ENCODE measurements around the gene PIF1. TPM values are rescaled to one million over a fixed set of nuclear protein-coding genes. Genes with fewer than 3 reads are reported as not detected.

PIF1 gene
- total RNA-seq, 2 experiments from 2014 or later, result 56.8 to 66.1 TPM

DNA sequence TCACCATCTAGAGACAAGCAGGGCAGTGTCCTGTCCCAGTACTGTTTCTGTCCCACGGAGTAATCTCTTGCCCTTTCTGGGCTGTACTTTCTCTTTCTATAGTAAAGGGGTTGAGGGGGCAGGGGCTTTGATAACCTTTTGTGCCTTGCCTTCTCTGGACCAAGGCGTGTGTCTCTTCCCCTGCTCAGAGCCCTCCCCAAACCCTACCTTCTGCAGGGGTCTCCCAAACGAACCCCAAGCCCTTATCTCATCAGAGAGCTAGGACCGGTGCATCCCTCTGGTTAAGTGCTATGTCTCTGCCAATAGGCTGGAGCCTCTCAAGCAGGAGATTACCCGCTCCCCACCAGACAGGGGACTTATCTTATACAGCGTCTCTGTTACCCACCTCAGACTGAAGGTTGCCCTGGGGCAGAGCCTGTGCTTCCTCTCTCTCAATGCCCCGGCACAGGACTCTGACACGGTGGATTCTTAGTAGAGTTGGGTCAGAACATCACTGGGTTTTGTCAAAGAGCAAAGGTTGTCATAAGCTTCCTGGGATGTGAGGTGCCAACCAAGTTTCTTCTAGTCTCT is 19.2 kb upstream of the PIF1 start:
- Mint-ChIP-seq H3K36me3 (ENCODE audit: low read depth) (peaks cover 21% of the 10 kb centered on the region), H3K27ac (peak overlapping the region; percentile 84), H3K9me3 (no peaks in the 10 kb centered on the region), H3K4me1 (peaks cover 65% of the 10 kb centered on the region), H3K27me3 (no peaks in the 10 kb centered on the region), H3K4me3 (peak overlapping the region; percentile 94)
- ChIA-PET POLR2A (no interaction called here), CTCF (interaction anchor here (0.9 to 2.2 kb wide), 7 partner anchors 9 to 99 kb away, joined by 3 to 9 read pairs (median 3); no protein-coding TSS in a partner anchor)
- DNase-seq, result peak; percentile 23

DNA sequence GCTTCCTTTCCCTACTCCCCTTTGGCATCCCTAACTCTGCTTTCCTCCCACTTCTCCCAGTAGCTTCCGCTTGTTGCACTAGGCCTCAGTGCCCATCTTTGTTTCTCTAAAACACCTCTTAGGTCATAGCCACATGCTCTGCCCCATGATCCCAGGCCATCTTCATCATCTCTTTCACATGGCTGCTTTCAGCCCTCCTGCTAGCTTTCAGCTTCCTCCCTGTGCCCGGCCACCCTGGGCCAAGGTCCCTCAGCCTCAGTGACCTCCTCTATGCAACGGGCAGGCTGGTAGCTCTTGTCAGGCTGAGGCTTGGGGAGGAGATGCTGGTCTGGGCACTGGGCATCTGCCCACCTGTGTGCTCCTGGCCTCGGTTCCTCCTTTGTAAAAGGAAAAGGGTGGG is 18.5 kb upstream of the PIF1 start:
- Mint-ChIP-seq H3K4me1 (peaks cover 70% of the 10 kb centered on the region), H3K4me3 (peak overlapping the region; percentile 94), H3K27me3 (no peaks in the 10 kb centered on the region), H3K9me3 (no peaks in the 10 kb centered on the region), H3K36me3 (ENCODE audit: low read depth) (peaks cover 17% of the 10 kb centered on the region), H3K27ac (peak overlapping the region; percentile 84)
- DNase-seq, result no peak
- CTCF ChIA-PET, result interaction anchor here (0.9 to 2.2 kb wide), 6 partner anchors 8 to 100 kb away, joined by 3 to 9 read pairs (median 4); no protein-coding TSS in a partner anchor
- POLR2A ChIA-PET, result interaction anchor here (0.6 kb wide), 1 partner anchor 51 kb away, joined by 7 read pairs; no protein-coding TSS in a partner anchor

- H3K4me3 Mint-ChIP-seq, result peak overlapping the region; percentile 94
- H3K27ac Mint-ChIP-seq, result peak overlapping the region; percentile 86
- ChIA-PET CTCF (interaction anchor here (0.9 to 2.2 kb wide), 3 partner anchors 7 to 51 kb away, joined by 4 to 9 read pairs (median 9); no protein-coding TSS in a partner anchor), POLR2A (no interaction called here)
- peaks cover 5% of the 10 kb centered on the region for H3K9me3 Mint-ChIP-seq
- H3K36me3 Mint-ChIP-seq (ENCODE audit: low read depth), result peaks cover 14% of the 10 kb centered on the region
- no peaks in the 10 kb centered on the region for H3K27me3 Mint-ChIP-seq
- DNase-seq, result no peak
- H3K4me1 Mint-ChIP-seq, result peaks cover 76% of the 10 kb centered on the region
These were observed 17.6 kb upstream of the PIF1 start for GRCh38 chr15:64842986-64843561.

- Mint-ChIP-seq H3K36me3 (ENCODE audit: low read depth) (peaks cover 12% of the 10 kb centered on the region), H3K9me3 (peaks cover 6% of the 10 kb centered on the region), H3K27ac (peak overlapping the region; percentile 86), H3K4me1 (peaks cover 79% of the 10 kb centered on the region), H3K27me3 (no peaks in the 10 kb centered on the region), H3K4me3 (peak overlapping the region; percentile 94)
- no peak for DNase-seq
- POLR2A ChIA-PET, result no interaction called here
- CTCF ChIA-PET, result no interaction called here
These were observed 16.9 kb upstream of the PIF1 start for GRCh38 chr15:64842096-64842939.

DNA sequence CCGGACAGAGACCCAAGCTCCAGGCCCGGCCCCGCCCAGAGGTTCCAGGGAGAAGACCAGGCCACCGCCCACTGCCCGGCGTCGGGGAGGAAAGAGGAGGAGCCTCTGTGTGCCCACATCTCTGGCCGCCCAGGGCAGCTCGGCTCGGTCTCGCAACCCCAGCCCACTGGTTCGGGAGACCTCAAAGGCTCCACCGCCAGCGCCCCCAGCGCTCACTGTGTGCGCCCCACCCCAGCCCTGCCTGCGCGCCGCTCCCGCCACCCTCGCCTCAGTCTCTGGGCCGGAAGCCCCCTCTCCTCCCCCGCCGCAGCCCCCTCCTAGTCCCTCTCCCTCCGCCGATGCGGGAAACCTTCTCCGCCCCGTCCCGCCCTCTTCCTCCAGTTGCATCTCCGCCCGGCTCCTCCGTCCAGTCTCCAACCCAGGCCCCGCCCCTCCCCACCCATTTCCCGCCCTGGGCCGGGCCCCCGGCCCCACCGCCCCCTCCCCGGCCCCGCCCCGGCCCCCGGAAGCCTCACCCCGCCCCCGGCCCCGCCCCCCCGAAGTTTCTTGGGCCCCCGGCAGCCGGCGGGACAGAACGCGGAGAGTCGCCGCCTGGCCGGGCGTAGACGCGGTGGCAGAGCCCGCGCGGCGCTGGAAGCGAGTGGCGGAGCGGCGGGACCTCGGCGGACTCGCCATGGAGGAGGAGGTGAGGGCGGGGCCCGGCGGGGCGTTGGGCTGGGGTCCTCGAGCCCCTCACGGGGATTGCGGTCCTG is 16.1 kb upstream of the PIF1 start, which contains the start of gene PLEKHO2:
TSS of gene PLEKHO2 (plus strand) at position 572 of the 752 bp plus-strand sequence. CDS start at position 674, 102 bp downstream.
- ChIA-PET CTCF (interaction anchor here (0.6 to 1.8 kb wide), 9 partner anchors 17 to 156 kb away, joined by 3 to 5 read pairs (median 3); partner anchors contain the start of gene ANKDD1A), POLR2A (interaction anchor here (0.6 to 1.4 kb wide), 2 partner anchors 12 to 53 kb away, joined by 4 to 6 read pairs; no protein-coding TSS in a partner anchor)
- Mint-ChIP-seq H3K36me3 (ENCODE audit: low read depth) (peaks cover 12% of the 10 kb centered on the region), H3K4me3 (peak within 1 kb of the TSS; percentile 94), H3K27ac (peak within 1 kb of the TSS; percentile 86), H3K27me3 (no peaks in the 10 kb centered on the region), H3K9me3 (peaks cover 6% of the 10 kb centered on the region), H3K4me1 (peaks cover 74% of the 10 kb centered on the region)
- peak; percentile 95 for DNase-seq

GRCh38 chr15:64841060-64841343 is 15.6 kb upstream of the PIF1 start:
- no peak for DNase-seq
- CTCF ChIA-PET, result interaction anchor here (0.6 to 1.8 kb wide), 10 partner anchors 17 to 1454 kb away, joined by 3 to 5 read pairs (median 3); partner anchors contain the start of gene ANKDD1A
- peaks cover 75% of the 10 kb centered on the region for H3K4me1 Mint-ChIP-seq
- POLR2A ChIA-PET, result interaction anchor here (1.4 kb wide), 1 partner anchor 53 kb away, joined by 6 read pairs; no protein-coding TSS in a partner anchor
- H3K9me3 Mint-ChIP-seq, result peaks cover 6% of the 10 kb centered on the region
- peak overlapping the region; percentile 85 for H3K27ac Mint-ChIP-seq
- no peaks in the 10 kb centered on the region for H3K27me3 Mint-ChIP-seq
- H3K36me3 Mint-ChIP-seq (ENCODE audit: low read depth), result peaks cover 12% of the 10 kb centered on the region
- peak overlapping the region; percentile 94 for H3K4me3 Mint-ChIP-seq

DNA sequence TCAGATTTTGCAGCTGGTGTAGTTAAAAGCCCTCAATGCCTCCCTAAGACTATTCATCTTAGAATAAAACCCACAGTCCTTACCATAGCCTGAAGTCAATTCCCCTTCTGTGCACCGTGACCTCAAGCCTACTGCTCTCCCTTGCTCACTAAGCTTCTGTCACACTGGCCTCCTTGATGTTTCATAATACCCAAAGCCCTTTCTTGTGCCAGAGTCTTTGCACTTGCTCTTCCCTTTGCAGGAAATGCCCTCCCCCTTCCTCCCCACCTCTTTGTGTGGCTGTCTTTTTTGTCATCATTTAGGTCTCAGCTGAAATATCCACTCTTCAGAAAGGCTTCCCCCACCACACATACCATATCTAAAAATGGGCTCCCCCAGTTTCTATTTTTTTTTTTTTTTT is 12.1 kb upstream of the PIF1 start:
- Mint-ChIP-seq H3K27me3 (no peaks in the 10 kb centered on the region), H3K27ac (peak overlapping the region; percentile 91), H3K36me3 (ENCODE audit: low read depth) (peaks cover 7% of the 10 kb centered on the region), H3K4me3 (peak overlapping the region; percentile 19), H3K9me3 (peaks cover 7% of the 10 kb centered on the region), H3K4me1 (peaks cover 49% of the 10 kb centered on the region)
- ChIA-PET CTCF (interaction anchor here (0.5 to 2.6 kb wide), 12 partner anchors 9 to 468 kb away, joined by 3 to 10 read pairs (median 4); no protein-coding TSS in a partner anchor), POLR2A (interaction anchor here (0.9 kb wide), 1 partner anchor 56 kb away, joined by 3 read pairs; no protein-coding TSS in a partner anchor)
- DNase-seq, result peak; percentile 68

DNA sequence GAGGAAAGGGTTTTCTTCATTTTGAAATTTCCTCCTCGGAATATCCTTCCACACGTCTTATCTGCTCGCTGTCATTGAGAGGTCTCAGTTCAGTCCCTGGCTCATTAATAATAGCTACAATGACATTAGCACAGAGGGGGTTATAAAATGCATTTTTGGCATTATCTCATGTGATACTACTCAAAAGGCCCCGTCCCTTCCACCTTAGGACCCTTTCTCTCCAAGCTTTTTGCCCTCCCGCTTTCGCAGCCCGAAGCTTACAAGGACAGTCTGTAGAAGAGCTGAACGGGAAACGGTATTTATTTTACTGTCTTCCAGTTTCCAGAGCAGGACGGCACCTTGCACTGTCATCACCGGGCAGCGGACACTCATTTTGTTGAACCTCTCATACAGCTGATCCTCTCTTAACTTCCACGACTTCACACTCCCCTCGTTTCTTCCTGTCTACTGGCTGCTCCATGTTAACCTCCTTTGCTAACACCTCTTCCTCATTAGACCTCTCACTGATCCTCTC is 10.6 kb upstream of the PIF1 start:
- Mint-ChIP-seq H3K4me3 (peak overlapping the region; percentile 48), H3K9me3 (peaks cover 7% of the 10 kb centered on the region), H3K27me3 (no peaks in the 10 kb centered on the region), H3K4me1 (peaks cover 48% of the 10 kb centered on the region), H3K36me3 (ENCODE audit: low read depth) (peaks cover 5% of the 10 kb centered on the region), H3K27ac (peak overlapping the region; percentile 85)
- POLR2A ChIA-PET, result no interaction called here
- CTCF ChIA-PET, result interaction anchor here (0.6 to 3.4 kb wide), 17 partner anchors 8 to 144 kb away, joined by 3 to 26 read pairs (median 4); partner anchors contain the start of gene PIF1
- no peak for DNase-seq

DNA sequence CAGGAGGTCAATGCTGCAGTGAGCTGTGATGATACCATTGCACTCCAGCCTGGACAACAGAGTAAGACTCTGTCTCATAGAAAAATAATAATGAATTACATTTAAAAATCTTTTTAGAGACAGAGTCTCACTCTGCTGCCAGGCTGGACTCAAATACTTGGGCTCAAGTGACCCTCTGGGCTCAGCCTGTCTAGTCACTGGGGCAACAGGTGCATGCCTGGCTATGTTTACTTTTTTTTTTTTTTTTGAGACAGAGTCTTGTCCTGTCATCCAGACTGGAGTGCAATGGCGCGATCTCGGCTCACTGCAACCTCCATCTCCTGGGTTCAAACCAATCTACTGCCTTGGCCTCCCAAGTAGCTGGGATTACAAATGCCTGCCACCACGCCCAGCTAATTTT is 8.2 kb upstream of the PIF1 start:
- H3K27me3 Mint-ChIP-seq, result no peaks in the 10 kb centered on the region
- peaks cover 7% of the 10 kb centered on the region for H3K9me3 Mint-ChIP-seq
- H3K4me3 Mint-ChIP-seq, result no peak overlapping the region
- DNase-seq, result no peak
- ChIA-PET POLR2A (interaction anchor here (0.6 kb wide), 1 partner anchor 62 kb away, joined by 4 read pairs; no protein-coding TSS in a partner anchor), CTCF (interaction anchor here (1.0 to 3.4 kb wide), 4 partner anchors 7 to 73 kb away, joined by 3 to 26 read pairs (median 4); partner anchors contain the start of gene PIF1)
- H3K4me1 Mint-ChIP-seq, result peaks cover 37% of the 10 kb centered on the region
- H3K27ac Mint-ChIP-seq, result no peak overlapping the region
- H3K36me3 Mint-ChIP-seq (ENCODE audit: low read depth), result peaks cover 5% of the 10 kb centered on the region

DNA sequence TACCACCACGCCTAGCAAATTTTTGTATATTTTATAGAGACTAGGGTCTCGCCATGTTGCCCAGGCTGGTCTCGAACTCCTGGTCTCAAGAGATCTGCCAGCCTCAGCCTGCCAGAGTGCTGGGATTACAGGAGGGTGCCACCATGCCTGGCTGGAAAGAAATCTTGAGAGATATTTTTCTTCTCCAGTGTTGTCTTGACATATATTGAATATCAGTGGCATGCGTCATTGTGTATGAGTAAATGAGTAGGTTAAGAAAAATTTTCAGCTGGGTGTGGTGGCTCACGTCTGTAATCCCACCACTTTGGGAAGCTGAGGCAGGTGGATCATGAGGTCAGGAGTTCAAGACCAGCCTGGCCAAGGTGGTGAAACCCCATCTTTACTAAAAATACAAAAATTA is 3.5 kb upstream of the PIF1 start:
- no peaks in the 10 kb centered on the region for H3K9me3 Mint-ChIP-seq
- peaks cover 27% of the 10 kb centered on the region for H3K4me1 Mint-ChIP-seq
- POLR2A ChIA-PET, result interaction anchor here (0.6 kb wide), 1 partner anchor 12 kb away, joined by 4 read pairs; the partner anchor contains the start of gene PLEKHO2
- no peak overlapping the region for H3K27ac Mint-ChIP-seq
- CTCF ChIA-PET, result interaction anchor here (0.7 to 1.9 kb wide), 3 partner anchors 8 to 183 kb away, joined by 3 to 7 read pairs (median 3); no protein-coding TSS in a partner anchor
- H3K4me3 Mint-ChIP-seq, result no peak overlapping the region
- no peaks in the 10 kb centered on the region for H3K27me3 Mint-ChIP-seq
- DNase-seq, result no peak
- no peaks in the 10 kb centered on the region for H3K36me3 Mint-ChIP-seq (ENCODE audit: low read depth)

DNA sequence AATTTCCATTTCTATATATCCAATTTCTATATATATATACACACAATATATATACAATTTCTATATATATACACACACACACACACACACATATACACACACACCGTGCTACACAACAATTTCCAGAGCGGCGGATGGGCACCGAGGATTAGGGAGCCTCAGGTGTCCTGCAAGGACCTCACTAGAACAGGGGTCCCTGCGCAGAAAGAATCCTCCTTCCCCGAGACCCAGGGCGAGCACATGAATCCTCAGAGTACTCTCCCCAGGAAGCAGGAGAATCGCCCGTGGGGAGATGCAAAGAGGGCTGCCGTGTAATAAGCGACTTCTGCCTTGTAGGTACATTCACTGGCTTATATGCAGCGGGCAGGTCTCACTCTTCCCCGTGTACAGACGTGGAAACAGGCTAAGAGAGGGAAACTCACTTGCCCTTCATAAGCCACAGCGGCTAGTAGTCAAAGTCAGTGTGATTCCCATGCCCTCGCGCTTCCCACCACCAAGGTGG is 467 bp downstream of the PIF1 start:
- ChIA-PET CTCF (interaction anchor here (0.7 to 2.5 kb wide), 5 partner anchors 10 to 69 kb away, joined by 3 to 26 read pairs (median 4); no protein-coding TSS in a partner anchor), POLR2A (no interaction called here)
- DNase-seq, result peak; percentile 30
- H3K27ac Mint-ChIP-seq, result peak overlapping the region; percentile 93
- H3K9me3 Mint-ChIP-seq, result no peaks in the 10 kb centered on the region
- H3K4me1 Mint-ChIP-seq, result peaks cover 38% of the 10 kb centered on the region
- peak overlapping the region; percentile 80 for H3K4me3 Mint-ChIP-seq
- H3K27me3 Mint-ChIP-seq, result no peaks in the 10 kb centered on the region
- H3K36me3 Mint-ChIP-seq (ENCODE audit: low read depth), result peaks cover 20% of the 10 kb centered on the region

All from activated CD4-positive, alpha-beta T cell treated with anti-CD3 and anti-CD28 coated beads, Interleukin-2, amount 10 ng/mL, durations not matched to agents 7 days and 5 days (primary cell).